Subcutaneous abdominal adipose tissue (tissue), 5 donors: Measurements from ENCODE around the gene MRPL12.
"Not testable (repeated sequence)": the region's sequence is repeated elsewhere in the genome, so short reads cannot be mapped to it uniquely, and the experiment has no call there.

ENCODE experiments used
- H3K27ac ChIP-seq: one replicate; pipeline ENCODE4 v1.7.0; 2013; ENCODE audit warnings: low read depth, mild to moderate bottlenecking, inconsistent platforms, low read length, moderate library complexity
- H3K27me3 ChIP-seq, 5 donors: one replicate each; pipeline ENCODE4 v1.7.0; 2013; ENCODE audit warnings: low read length in 5 of 5, inconsistent platforms in 1 of 5; ENCODE audit not compliant: control insufficient read depth in 5 of 5, insufficient read depth in 4 of 5
- H3K36me3 ChIP-seq, 5 donors: one replicate each; pipeline ENCODE4 v1.7.0; 2013; ENCODE audit warnings: low read length in 5 of 5; ENCODE audit not compliant: control insufficient read depth in 5 of 5, insufficient read depth in 5 of 5
- H3K4me1 ChIP-seq, 5 donors: one replicate each; pipeline ENCODE4 v1.7.0; 2013; ENCODE audit warnings: low read length in 5 of 5, mild to moderate bottlenecking in 3 of 5, moderate library complexity in 1 of 5; ENCODE audit not compliant: control insufficient read depth in 5 of 5, insufficient read depth in 5 of 5
- H3K4me3 ChIP-seq, 5 donors: one replicate each; pipeline ENCODE4 v1.7.0; 2013; ENCODE audit warnings: low read length in 5 of 5, low read depth in 1 of 5
- H3K9ac ChIP-seq, 5 donors: one replicate each; pipeline ENCODE4 v1.7.0; 2013; ENCODE audit warnings: low read length in 5 of 5, mild to moderate bottlenecking in 4 of 5, moderate library complexity in 3 of 5
- H3K9me3 ChIP-seq, 5 donors: one replicate each; pipeline ENCODE4 v1.7.0; 2013; ENCODE audit warnings: low read length in 5 of 5; ENCODE audit not compliant: control insufficient read depth in 5 of 5
- donor health status: healthy.
- donor health status: healthy.
- donor health status: healthy.
- donor health status: healthy.
- donor health status: healthy.

Gene MRPL12

DNA sequence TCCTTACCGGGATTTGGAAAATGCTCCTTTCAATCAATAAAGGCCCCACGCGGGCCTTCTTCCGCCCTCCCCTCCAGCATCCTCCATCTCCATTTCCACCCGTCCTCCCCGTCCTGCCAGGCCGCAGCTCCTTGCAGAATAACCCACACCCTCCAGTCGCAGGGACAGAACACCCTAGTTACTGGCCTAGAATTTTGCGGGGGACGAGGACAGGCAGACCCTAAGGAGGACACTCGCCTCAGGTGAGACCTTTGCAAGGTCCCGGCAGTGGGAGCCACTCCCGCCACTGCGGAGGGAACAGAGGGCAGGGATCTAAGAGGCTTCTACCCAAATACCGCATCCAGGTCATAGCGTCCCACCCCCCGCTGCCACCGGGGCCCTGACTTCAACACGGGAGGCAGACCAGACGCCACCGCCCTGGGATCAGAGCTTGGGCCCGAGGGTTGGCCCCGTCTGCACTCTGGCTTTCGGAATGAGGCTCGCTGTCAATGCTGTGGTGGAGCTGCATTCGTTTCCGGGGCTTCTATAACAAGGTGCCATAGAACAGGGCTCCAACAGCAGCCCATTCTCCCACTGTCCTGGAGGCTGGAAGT lies 35.7 kb downstream of the MRPL12 start:
- H3K9ac ChIP-seq: no peak overlapping the region

GRCh38 chr17:81739593-81739992 lies 36.4 kb downstream of the MRPL12 start:
- H3K4me1 ChIP-seq: peaks cover 0 to 22% (median 13%) of the 10 kb centered on the region in 5 donors
- not testable (repeated sequence) for H3K36me3 ChIP-seq, H3K27ac ChIP-seq, H3K9ac ChIP-seq, H3K9me3 ChIP-seq, H3K4me3 ChIP-seq
- peaks cover 10 to 23% (median 12%) of the 10 kb centered on the region in 5 donors for H3K27me3 ChIP-seq

More for the DNA sequence above, 35.7 kb downstream of the MRPL12 start:
- Histone ChIP-seq H3K27me3 (peaks cover 10 to 23% (median 12%) of the 10 kb centered on the region in 5 donors), H3K27ac (no peak overlapping the region), H3K36me3 (no peaks in the 10 kb centered on the region), H3K9me3 (no peaks in the 10 kb centered on the region), H3K4me1 (peaks cover 0 to 23% (median 15%) of the 10 kb centered on the region in 5 donors), H3K4me3 (no peak overlapping the region)

GRCh38 chr17:81740395-81740961 lies 37.3 kb downstream of the MRPL12 start:
- Histone ChIP-seq H3K36me3 (no peaks in the 10 kb centered on the region), H3K4me1 (peaks cover 0 to 18% (median 9%) of the 10 kb centered on the region in 5 donors), H3K9ac (no peak overlapping the region), H3K9me3 (no peaks in the 10 kb centered on the region), H3K27ac (no peak overlapping the region), H3K4me3 (no peak overlapping the region), H3K27me3 (peaks cover 7 to 20% (median 9%) of the 10 kb centered on the region in 5 donors)

GRCh38 chr17:81741049-81741593 lies 38.0 kb downstream of the MRPL12 start:
- Histone ChIP-seq H3K4me1 (peaks cover 0 to 11% (median 5%) of the 10 kb centered on the region in 5 donors), H3K9ac (no peak overlapping the region), H3K27me3 (peaks cover 3 to 16% (median 6%) of the 10 kb centered on the region in 5 donors), H3K36me3 (no peaks in the 10 kb centered on the region), H3K4me3 (no peak overlapping the region), H3K9me3 (no peaks in the 10 kb centered on the region), H3K27ac (no peak overlapping the region)

- Histone ChIP-seq H3K27ac (no peak overlapping the region), H3K9ac (no peak overlapping the region), H3K4me3 (no peak overlapping the region), H3K36me3 (no peaks in the 10 kb centered on the region), H3K9me3 (no peaks in the 10 kb centered on the region), H3K4me1 (peaks cover 0 to 10% (median 5%) of the 10 kb centered on the region in 5 donors), H3K27me3 (peaks cover 3 to 15% (median 6%) of the 10 kb centered on the region in 5 donors)
Measured at GRCh38 chr17:81741594-81742452, 38.7 kb downstream of the MRPL12 start.
